DMS 273 (cell line): ENCODE data around the gene AFAP1L2.

Experiments used
- DNase-seq: peaks from one replicate; lab custom pipeline; 2025; ENCODE audit not compliant: unreplicated experiment; lab: John Stamatoyannopoulos, UW

The AFAP1L2 gene

DNA sequence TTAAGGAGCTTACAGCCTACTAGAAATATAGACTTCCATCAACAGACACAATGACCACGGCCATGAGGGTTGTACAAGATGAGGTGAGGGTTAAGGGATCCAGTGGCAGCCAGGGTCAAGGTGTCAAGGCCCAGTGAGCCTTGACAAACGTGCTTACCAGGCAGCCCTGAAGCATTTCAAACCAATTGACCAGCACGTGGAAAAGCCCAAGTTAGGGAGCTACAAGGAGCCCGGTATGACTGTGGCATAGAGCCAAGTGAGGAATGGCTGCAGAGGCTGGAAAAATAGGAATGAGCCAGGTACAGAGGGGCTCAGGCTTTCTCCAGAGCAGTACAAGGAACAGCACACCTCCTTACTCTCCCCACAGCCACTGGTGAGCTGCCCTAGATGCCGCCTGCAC, 12.7 kb downstream of the AFAP1L2 start:
- DNase-seq, result no peak

DNA sequence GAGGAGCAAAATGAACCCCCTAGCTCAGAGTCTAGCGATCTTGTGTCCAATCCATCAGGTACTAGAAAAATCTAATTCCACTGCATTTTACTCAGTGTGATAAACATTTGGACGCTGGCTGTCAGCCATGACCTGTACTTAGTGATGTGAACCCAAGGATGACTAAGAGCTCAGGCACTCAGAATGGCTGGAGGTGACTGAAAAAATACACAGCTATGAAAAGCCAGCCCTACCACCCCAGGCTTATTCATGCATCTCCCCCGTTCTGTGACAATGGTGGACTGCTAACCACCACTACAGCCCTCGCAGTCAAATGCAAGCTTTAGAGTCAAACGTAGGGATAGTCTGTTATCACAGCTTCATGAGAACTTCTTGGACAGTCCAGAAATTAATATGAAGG, 14.9 kb downstream of the AFAP1L2 start:
- DNase-seq, result no peak

DNA sequence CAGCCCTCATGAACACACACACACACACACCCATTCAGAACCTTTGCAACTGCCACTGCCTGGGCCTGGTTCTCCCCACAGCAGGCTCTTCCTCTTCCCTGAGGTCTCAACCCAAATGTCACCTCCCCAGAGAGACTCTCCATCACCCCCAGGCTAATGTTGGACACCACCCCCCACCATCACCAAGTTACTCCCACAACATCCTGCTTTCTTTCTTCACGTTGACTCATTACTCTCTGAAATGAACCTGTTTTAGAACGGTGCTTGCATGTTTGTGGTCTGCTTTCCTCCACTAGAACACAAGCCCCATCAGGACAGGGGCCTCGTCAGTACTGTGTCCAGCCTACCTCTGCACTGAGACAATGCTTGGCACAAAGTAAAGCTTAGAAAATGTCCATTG, 16.0 kb downstream of the AFAP1L2 start:
- DNase-seq, result no peak

DNA sequence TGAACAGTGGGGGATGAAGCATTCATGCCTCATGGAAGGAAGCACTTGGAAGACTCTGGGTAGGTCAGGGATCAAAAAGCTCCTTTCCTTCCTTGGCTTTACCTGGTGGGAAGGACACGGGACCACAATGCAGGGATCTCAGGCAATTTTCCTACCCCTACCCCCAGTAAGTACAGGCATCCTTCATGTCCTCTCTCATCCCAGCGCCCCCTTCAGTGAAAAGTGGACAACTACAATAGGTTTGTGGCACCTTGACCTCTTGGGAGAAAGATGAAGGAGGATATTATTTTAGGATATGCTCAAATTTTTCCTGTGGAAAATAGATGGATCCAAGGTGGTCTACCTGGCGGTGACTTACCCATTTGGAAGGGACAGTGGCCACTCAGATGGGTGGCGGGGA, 16.5 kb downstream of the AFAP1L2 start:
- DNase-seq, result no peak

DNA sequence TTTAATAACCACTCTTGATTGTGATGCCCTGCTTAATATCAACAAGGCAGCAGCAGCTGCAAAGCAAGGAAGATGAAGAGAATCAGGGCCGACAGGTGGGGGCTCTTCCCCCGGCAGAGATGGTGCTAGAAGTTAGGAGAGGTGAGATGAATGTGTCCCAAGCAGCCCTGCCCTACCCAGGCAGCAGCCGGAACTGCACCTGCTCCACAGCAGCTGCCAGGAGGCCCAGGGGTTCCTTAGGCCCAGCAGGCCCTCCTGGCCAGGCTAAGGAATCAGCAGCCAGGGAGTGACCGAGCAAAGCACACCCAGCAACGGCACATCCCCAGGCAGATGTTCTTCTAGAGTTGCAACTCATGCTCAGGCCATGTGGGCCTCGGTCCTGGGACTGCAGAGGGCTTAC, 17.9 kb downstream of the AFAP1L2 start:
- peak; percentile 1 for DNase-seq

DNA sequence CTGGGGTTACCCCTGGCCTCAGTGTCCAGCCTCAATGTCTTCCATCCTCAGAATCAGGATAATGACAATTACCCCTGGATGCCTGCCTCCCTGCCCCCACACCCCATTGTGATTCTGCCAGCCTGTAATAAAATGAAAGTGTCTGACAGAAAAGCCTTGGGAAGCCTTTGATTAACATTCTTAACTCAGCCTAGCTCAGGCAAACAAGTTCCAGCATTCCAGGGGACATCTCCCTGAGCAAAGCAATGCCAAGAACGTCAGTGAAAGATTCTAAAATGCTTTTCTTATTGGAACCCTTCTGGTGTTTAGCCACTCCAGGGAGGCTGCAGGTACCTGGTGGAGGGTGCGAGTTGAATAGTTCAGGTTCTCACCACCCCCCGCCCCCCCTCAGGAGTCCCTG, 18.7 kb downstream of the AFAP1L2 start:
- no peak for DNase-seq

DNA sequence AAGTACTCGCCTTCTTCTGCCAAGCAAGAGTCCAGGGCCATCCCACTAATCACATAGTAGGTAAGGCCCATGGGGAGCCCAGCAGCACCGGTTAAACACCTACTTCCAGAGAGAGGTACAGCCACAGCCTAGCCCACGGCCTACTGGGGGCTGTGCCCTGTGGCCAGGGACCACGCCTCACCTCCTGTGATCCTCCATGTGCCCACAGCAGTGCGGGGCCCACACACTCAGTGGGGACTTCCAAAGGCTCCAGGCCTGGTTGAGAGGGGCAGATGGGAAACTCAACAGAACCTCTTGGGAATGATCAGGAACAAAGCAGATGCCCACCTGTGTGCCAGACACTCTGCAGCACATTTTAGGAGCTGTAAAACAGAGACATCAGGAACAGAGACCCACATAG, 19.7 kb downstream of the AFAP1L2 start:
- DNase-seq, result no peak

DNA sequence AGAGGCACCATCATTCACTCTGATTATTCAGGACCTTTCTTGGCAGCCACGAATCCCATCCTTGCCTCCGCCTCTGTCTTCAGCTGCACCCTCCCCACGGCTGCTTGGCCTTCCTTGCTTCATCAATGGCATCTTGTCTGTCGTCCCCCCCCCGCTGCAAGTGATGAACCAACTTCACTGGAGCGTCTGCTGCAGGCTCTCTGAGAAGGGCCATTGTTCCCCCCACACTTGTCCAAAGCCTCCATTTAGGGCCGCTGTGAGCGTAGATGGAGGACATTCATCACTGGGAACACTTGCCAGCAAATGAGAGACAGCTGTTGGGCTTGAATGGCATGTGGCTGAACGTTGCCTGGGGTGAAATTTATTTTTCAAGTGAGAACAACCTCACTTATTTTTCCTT, 20.1 kb downstream of the AFAP1L2 start:
- no peak for DNase-seq

DNA sequence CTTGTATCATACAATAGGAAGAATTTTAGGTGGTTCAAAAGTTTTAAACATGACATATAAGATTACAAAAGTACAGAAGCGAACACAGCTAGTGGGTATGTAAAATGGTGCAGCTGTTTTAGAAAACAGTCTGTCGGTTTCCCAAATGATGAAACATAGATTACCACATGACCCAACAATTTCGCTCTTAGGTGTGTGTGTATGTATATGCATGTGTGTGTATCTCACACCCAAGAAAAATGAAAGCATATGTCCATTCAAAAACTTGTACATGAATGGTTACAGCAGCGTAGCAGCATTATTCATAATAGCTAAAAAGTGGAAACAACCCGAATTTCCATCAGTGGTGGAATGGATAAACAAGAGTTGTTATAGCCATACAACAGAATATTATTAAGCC, 23.5 kb downstream of the AFAP1L2 start:
- DNase-seq, result no peak

DNA sequence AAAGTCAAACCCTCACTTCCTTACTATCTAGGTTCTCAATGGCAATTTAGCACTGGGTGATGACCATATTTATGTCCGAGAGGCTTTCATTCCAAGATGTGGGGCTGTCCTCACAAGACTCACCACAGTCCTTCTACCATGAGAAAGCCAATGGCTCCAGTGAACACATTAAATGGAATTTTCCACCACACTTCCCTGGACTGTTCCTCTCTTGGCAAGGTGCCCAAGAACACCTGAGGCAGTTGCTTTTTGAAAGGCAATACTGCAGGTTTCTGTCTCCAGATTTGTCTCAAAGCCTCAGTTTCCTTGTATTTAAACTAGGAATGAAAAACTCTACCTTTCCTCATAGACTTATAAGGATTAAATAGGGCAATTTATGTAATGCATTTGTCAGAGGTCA, 24.2 kb downstream of the AFAP1L2 start:
- no peak for DNase-seq

DNA sequence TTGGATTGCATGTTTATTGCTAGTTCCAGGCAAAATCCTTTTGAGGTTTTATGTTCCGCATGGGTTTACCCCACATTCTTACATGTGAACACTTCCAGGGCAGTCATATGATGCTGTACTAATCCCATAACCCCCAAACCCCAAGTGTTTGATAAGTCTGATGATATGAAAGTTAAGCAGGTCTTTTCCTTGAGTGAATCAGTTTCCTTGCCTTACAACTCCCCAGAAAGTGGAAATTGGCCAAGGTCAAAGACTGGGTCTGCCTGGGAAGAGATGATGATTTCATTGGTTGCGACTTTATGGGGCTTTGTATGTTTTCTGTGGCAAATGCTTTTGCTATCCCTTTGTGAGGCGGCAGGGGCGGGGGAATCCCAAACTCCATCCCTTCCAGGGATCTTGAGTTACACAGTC, 24.7 kb downstream of the AFAP1L2 start:
- DNase-seq, result no peak

DNA sequence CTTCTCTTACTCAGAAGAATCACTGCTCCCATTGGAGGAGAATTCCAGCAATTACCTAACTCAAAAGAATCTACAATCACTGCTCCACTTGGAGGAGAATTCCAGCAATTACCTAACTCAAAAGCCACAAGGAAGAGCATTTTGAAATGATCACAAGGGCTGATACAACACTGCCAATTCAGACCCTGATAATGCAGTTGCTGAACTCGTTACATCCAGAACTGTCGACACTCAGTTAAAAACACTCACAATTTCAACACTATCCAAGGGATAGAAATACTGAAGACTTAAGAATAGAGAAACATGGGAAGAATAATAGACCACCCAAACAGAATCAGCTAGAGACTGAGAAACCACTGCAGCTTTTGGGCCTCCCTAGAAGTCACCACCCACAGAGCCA, 27.8 kb downstream of the AFAP1L2 start:
- no peak for DNase-seq

DNA sequence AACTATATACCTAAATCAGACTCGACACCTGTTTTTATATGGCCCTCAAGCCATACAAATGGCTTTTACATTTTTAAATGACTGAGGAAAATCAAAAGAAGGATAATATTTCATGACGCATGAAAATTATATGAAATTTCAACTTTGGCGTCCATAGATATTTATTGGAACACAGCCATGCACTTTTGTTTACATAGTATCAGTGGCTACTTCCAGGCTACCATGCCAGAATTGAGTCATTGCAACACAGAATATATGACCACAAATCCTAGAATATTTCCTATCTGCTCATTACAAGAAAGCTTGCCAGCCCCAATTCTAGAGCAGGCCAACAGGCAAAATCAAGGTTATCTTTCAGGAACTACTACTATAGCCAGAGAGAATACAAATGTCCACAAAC, 29.3 kb downstream of the AFAP1L2 start:
- DNase-seq, result no peak

DNA sequence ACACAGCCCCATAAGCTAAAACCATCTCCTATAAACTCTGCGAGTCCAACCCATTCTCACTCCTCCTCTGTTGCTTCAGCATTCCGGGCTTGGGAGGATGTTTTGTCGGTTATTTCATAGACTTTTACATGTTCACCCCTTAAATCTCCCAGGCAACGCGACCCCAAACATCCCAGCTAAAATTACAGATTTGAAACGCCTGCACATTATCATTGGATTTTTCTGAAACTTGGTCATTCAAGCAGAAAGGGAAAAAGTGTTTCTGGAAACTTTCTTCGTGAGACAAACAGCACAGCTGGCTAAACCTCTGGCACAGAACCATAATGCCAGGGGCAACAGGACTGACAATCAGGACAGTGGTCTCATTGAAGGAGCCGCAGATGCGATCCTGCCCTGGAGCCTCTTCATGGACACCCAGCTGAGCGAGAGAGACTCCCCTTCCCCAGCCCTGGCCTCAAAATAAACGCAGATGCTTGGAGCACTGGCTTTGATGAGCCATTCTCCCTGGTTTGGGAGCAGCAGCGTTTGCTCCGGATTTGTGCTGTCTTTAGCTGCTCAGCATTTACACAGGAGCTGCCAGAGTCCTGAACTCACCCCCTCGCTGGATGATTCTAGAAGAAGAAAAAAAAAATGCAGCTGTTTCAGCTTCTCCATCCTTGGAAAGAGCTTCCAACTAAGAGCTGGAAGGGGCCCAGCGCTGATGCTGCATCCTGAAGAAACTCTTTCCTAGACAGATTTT, 30.1 kb downstream of the AFAP1L2 start:
- DNase-seq, result no peak

DNA sequence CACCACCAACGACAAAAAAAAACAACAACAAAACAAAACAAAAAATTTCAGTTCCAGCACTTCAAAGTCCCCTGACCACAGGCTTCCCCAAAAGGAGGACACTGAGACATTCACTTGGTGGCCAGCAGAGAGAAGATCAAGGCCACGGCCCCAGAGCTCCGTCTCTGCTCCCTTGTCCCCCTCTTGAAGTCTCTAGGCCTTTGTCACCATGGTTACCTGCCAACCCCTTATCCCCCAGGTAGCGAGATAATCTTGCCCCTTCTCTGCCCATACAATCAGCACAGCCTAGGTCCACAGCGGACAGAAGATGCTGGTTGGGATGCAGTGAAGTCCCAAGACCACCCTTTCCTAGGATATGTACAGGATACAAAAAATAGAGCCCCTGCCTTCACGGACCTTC, 30.7 kb downstream of the AFAP1L2 start:
- DNase-seq, result no peak

DNA sequence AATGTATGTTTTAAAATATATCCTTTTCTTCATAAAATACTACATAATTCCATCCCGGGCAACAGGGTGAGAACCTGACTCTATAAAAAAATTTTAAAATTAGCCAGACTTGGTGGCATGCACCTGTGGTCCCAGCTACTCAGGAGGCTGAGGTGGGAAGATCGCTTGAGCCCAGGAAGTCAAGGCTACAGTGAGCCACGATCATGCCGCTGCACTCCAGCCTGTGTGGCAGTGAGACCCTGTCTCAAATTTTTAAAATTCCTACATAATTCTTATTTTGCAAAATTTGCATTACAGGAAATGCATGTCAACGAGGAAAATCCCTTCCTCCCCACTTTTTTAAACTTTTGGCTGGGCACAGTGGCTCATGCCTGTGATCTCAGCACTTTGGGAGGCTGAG, 31.3 kb downstream of the AFAP1L2 start:
- no peak for DNase-seq

DNA sequence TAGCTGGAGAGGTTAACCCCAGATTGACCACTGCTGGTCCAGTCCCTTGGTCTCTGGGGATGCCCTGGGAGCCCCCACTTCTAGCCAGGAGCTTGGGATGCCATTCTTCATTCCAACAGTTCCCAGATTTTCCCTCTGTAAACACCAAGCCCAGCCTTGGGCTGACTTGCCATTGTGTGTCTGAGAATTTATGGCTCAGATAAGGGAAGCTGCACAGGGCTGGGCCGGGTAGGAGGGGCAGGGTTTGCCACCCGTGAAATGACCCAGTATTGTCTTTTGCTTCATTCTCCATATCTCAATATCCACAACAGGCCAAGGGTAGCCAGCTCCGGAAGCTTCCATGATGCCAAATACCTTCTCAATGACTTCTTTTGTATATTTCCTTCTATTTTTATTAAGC, 32.1 kb downstream of the AFAP1L2 start:
- no peak for DNase-seq

DNA sequence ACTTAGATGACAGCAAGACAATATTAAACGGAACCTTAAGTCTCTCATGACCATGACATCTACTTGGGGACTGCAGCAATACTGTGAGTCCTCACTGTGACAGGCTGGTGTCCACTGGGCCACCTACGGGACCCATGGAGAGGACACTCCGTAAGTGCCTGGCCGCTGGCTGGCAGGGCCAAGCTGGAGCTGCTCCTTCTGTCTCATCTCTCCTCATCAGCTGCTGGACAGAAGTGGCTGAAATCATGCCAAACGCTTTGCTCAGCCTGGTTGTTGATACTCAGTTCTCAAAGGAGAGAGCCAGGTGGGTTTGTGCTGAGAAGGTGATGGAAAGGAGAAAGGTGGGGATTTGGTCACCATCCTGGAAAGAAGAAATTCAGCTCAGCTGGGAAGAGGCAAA, 33.3 kb downstream of the AFAP1L2 start:
- DNase-seq, result no peak

DNA sequence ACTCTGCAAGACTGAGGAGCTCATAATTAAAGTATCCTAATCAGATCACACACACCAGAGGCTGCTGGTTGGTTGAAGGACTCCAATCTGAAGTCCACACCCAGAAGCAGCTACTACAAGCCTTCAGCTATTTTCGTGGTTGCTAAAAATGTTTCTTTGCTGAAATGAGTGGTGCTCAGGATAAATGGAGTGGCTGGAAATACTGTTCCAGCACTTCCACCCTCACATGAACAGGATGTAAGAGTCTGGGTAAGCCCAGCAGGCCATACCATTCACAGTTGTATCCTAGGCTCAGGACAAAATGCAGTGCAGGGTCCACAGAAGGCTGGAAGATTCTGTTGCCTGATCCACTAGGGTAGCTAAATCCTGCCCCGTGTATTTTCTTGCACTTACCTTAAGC, 34.1 kb downstream of the AFAP1L2 start:
- no peak for DNase-seq

DNA sequence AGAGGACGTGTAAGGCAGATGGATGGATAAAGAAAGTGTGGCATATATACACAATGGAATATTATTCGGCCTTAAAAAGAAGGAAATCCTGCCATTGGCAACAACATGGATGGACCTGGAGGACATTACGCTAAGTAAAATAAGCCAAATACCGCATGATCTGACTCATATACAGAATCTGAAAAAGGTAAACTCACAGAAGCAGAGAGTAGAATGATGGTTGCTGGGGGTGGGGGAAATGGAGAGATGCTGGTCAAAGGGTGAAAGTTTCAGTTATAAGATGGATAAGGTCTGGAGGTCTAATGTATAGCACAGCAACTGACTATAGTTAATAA, 36.3 kb downstream of the AFAP1L2 start:
- no peak for DNase-seq

DNA sequence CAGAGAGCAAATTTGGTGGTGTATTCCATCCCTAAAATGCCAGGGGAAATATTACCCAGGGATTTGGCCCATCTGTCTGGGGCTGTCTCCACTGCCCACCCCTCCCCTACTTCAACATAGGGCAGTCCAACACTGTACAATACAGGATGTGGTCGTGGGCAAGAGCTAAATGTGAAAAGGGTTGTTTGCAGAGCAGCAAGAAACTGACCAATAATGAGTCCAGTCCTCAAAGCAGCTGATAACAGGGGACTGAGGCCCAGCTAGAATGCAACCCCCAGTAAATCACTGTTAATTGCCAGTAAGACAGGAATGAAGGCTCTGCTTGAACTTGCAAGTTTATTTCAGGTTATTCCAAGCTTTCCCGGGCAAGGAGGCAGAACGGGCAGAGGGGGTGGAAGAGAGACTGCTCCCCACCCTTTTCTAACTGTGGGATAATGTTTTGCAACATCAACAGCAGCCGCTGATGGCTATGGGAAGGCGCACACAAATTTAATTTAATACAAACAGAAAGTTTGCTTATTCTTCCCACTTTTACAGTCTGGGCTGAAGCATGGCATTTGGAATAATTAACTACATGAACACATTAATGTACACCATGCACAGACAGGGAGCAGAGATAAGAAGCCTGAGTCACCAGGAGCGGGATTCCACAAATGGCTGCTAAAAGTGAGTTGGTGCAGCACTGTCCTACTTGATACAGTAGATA, 36.8 kb downstream of the AFAP1L2 start:
- peak; percentile 26 for DNase-seq

DNA sequence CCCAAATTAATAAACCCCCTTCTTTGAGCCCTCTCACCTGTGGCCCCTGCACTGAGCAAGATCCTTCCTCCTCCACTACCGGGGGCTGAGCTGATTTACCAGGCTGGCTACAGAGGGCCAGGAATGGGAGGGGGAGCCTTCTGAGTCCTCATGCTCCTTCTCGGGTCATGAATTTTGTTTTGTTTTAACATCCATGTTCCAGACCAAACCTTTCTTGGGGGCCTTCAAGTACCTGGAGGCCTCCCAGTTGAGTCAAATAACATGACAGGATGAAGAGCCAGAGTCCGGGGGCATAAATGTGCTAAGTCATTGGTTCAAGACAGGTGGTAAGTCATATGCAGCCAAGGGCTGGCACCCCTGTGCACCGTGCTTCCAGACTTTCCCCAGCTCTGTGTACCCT, 39.6 kb downstream of the AFAP1L2 start:
- DNase-seq, result no peak
